NOMO-1 treated with dmso at 0.1 percent for 144 hours (cell line): ENCODE data around the gene SLC17A2.

ENCODE experiments used
- DNase-seq: peaks from one replicate; lab custom pipeline; 2025; ENCODE audit not compliant: unreplicated experiment; lab: John Stamatoyannopoulos, UW

SLC17A2 gene

GRCh38 chr6:25888626-25889025, 41.9 kb downstream of the SLC17A2 start:
- DNase-seq, result no peak

GRCh38 chr6:25886066-25886465, 44.4 kb downstream of the SLC17A2 start:
- no peak for DNase-seq

- no peak for DNase-seq
These were observed 46.5 kb downstream of the SLC17A2 start for GRCh38 chr6:25883991-25884390.

GRCh38 chr6:25883536-25883935, 47.0 kb downstream of the SLC17A2 start:
- no peak for DNase-seq

- DNase-seq, result peak; percentile 16
These were observed 48.4 kb downstream of the SLC17A2 start for GRCh38 chr6:25882051-25882496.

DNA sequence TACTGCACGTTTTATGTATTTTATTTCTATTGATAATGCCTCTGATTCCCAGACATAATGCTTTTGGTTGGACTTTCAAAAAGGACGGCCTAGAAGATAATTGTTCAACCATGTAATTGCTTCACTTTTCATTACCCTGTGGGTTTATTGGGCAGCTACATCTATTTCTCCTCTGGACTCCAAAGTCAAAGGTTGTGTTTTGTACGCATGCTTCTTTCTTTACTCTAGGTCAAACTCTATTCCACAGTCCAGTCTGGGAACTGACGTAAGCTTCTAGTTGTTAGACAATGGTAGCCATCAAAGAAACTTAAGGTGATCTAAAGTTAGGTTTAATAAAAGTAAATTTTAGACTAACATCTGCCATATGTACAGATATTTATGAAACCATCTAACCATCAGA, 49.9 kb downstream of the SLC17A2 start:
- DNase-seq, result no peak

DNA sequence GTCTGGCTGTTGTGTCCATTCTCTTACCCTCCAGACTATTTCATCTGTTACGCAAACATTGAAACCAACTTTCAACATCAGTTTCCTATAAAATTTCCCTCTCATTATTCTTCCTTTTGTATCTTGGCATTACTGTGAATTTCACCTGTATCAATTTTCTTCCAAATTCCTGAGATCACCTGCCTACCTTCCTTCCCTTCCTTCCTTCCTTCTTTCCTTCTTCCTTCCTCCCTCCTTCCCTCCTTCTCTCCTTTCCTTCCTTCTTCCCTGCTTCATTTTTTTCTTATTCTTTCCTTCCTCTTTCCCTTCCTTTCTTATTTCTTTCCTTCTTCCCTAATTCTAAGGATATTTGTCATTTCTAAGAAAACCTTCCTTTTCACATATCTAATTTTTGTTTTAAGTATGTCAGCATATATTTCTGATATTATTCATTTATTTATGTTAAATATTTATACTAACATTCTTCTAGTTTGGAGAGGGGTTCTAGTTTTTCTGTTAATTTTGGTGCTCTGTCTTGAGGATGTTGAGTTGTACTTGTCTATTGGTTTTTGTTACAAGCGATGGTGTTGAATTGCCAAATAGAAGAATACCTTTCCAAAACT, 51.7 kb downstream of the SLC17A2 start:
- DNase-seq, result no peak

GRCh38 chr6:25875926-25876602, 54.4 kb downstream of the SLC17A2 start:
- DNase-seq, result no peak

GRCh38 chr6:25875563-25875905, 55.0 kb downstream of the SLC17A2 start:
- DNase-seq, result no peak

- DNase-seq, result no peak
These were observed 55.5 kb downstream of the SLC17A2 start for GRCh38 chr6:25874822-25875562.

- no peak for DNase-seq
These were observed 56.4 kb downstream of the SLC17A2 start, which contains the start of gene SLC17A3 for GRCh38 chr6:25874118-25874517. Gene SLC17A3, minus strand, starts transcription at chr6:25874243. Its CDS starts 5,856 bp downstream, at chr6:25868387.

DNA sequence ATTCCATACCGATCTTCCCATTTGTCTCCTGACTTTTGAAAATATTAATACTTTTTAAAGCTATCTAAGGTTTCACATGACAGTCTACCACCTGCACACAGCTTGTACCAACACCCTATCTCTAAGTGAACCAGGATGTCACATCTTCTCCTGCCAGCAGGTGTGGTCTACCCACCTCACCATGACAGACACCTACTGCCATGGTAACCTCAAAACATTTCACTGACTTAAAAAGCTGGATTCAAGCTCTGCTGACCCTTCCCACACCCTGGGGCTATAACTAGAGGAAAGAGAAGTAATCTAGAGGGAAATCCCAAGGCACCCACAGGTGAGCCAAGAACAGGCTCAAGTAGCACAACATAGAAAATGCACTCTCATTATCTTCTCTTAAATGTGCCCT, 57.7 kb downstream of the SLC17A2 start:
- no peak for DNase-seq

DNA sequence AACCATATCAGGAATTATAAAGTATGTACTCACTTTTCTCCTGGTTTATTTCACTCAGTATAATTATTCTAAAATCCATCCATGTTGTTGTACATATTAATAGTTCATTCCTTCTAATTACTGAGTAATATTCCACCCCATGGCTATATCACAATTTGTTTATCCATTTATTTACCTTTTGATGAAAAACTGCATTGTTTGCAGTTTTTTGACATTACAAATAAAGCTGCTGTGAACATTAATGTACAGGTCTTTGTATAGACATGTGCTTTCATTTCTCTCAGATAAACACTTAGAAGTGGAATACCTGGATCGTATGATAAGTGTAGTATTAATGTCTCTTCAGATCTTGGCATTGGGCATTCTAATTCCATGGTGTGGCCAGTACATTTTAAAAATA, 60.7 kb downstream of the SLC17A2 start:
- DNase-seq, result no peak

- no peak for DNase-seq
These were observed 61.9 kb downstream of the SLC17A2 start for GRCh38 chr6:25868436-25869183.

GRCh38 chr6:25866011-25866410, 64.5 kb downstream of the SLC17A2 start:
- no peak for DNase-seq

- DNase-seq, result no peak
These were observed 67.1 kb downstream of the SLC17A2 start for GRCh38 chr6:25863360-25863759.
